ENCODE measurements around the gene LAMA2.

GRCh38 chr6:129491436-129491835, 608.5 kb downstream of the LAMA2 start:
- TF ChIP-seq EZH2 (IDR thresholded peaks at IDR 0.05; ENCODE audit: borderline replicate concordance, low read depth, low read length, severe bottlenecking) (no peak), CTCF (IDR thresholded peaks at IDR 0.05; ENCODE audit: extremely low read depth in 1 of 2, insufficient read depth in 1 of 2, low read depth in 1 of 2, low read length in 2 of 2) (no peak), JUN (IDR thresholded peaks at IDR 0.05; ENCODE audit: borderline replicate concordance, insufficient read depth, insufficient read length, low read depth) (no peak)

All from endothelial cell of umbilical vein (primary cell).